Mucosa of stomach (tissue), 1 donor: ENCODE measurements around the gene TFDP2.

Experiments used
- H3K27me3 ChIP-seq: one replicate; pipeline ENCODE4 v1.7.0; 2013; ENCODE audit warnings: mild to moderate bottlenecking, low read length; ENCODE audit not compliant: control insufficient read depth, insufficient read depth
- H3K36me3 ChIP-seq: one replicate; pipeline ENCODE4 v1.7.0; 2013; ENCODE audit warnings: low read length; ENCODE audit not compliant: control insufficient read depth, insufficient read depth
- H3K4me1 ChIP-seq: one replicate; pipeline ENCODE4 v1.7.0; 2013; ENCODE audit warnings: mild to moderate bottlenecking, low read length; ENCODE audit not compliant: control insufficient read depth, insufficient read depth
- H3K4me3 ChIP-seq: one replicate; pipeline ENCODE4 v1.7.0; 2013; ENCODE audit warnings: low read length
- H3K9ac ChIP-seq: one replicate; pipeline ENCODE4 v1.7.0; 2013; ENCODE audit warnings: mild to moderate bottlenecking, low read length, moderate library complexity
- H3K9me3 ChIP-seq: one replicate; pipeline ENCODE4 v1.7.0; 2013; ENCODE audit warnings: mild to moderate bottlenecking, low read length, moderate library complexity; ENCODE audit not compliant: control insufficient read depth
- donor health status: Pancreatic carcinoma.

The TFDP2 gene

DNA sequence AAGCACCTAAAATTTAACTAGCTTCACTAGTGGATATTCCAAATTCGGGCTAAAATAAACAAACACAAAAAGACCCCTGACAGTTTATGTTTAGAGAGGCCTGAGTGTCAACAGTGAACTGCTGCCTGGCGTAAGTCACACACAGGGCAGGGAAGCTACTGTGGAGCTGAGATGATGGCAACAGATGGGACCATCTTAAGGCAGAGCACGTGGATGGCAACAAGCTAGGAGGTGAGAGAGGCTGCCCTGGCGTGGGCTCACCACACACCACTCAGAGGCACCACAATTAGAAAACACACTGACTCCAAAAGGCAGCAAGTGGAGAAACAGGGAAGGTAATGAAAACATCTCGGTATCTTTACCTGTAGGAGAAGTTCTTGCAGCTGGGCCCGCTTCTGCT, 179.6 kb downstream of the TFDP2 start:
- H3K36me3 ChIP-seq, result no peaks in the 10 kb centered on the region
- no peaks in the 10 kb centered on the region for H3K9me3 ChIP-seq
- H3K4me3 ChIP-seq, result no peak overlapping the region
- no peaks in the 10 kb centered on the region for H3K4me1 ChIP-seq
- no peak overlapping the region for H3K9ac ChIP-seq
- H3K27me3 ChIP-seq, result no peaks in the 10 kb centered on the region

DNA sequence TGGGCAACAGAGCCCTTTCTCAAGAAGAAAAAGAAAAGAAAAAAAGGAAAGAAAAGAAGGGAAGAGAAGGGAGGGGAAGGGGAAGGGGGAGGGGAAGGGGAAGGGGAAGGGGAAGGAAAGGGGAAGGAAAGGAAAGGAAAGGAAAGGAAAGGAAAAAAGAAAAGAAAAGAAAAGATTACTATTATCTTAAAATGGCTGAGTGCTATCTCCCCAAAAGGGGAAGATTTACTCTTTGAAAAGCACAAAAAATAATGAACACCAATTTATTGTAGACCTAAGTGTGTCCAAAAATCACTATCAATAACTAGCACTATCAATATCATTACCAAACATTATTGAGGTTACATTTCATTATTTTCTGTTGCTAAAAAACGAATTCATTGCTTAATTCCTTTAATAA, 183.9 kb downstream of the TFDP2 start:
- H3K4me3 ChIP-seq, result no peak overlapping the region
- H3K4me1 ChIP-seq, result no peaks in the 10 kb centered on the region
- no peaks in the 10 kb centered on the region for H3K9me3 ChIP-seq
- H3K27me3 ChIP-seq, result no peaks in the 10 kb centered on the region
- no peaks in the 10 kb centered on the region for H3K36me3 ChIP-seq
- H3K9ac ChIP-seq, result no peak overlapping the region

DNA sequence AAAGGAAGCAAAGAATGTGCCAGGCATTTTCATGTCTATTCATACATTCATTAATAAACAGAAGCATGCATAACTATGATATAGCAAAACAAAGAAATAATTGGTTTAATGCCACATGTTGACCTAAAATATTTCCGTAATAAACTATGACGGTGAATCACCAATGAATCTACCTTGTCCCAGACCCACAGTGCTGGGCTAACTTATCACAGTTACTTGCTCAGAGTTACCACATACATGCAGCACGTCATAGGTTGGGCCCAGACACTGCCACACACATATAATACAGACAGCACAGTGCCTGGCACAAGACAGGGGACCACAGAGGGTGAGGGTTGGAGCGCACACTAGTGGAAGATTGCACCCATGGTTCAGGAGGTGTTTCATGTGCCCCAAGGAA, 186.0 kb downstream of the TFDP2 start:
- H3K4me3 ChIP-seq, result no peak overlapping the region
- no peaks in the 10 kb centered on the region for H3K27me3 ChIP-seq
- no peaks in the 10 kb centered on the region for H3K36me3 ChIP-seq
- no peaks in the 10 kb centered on the region for H3K9me3 ChIP-seq
- no peak overlapping the region for H3K9ac ChIP-seq
- H3K4me1 ChIP-seq, result no peaks in the 10 kb centered on the region

- Histone ChIP-seq H3K27me3 (no peaks in the 10 kb centered on the region), H3K9ac (no peak overlapping the region), H3K36me3 (no peaks in the 10 kb centered on the region), H3K9me3 (no peaks in the 10 kb centered on the region), H3K4me3 (no peak overlapping the region), H3K4me1 (no peaks in the 10 kb centered on the region)
Observed at GRCh38 chr3:141960731-141961130, 188.6 kb downstream of the TFDP2 start.

DNA sequence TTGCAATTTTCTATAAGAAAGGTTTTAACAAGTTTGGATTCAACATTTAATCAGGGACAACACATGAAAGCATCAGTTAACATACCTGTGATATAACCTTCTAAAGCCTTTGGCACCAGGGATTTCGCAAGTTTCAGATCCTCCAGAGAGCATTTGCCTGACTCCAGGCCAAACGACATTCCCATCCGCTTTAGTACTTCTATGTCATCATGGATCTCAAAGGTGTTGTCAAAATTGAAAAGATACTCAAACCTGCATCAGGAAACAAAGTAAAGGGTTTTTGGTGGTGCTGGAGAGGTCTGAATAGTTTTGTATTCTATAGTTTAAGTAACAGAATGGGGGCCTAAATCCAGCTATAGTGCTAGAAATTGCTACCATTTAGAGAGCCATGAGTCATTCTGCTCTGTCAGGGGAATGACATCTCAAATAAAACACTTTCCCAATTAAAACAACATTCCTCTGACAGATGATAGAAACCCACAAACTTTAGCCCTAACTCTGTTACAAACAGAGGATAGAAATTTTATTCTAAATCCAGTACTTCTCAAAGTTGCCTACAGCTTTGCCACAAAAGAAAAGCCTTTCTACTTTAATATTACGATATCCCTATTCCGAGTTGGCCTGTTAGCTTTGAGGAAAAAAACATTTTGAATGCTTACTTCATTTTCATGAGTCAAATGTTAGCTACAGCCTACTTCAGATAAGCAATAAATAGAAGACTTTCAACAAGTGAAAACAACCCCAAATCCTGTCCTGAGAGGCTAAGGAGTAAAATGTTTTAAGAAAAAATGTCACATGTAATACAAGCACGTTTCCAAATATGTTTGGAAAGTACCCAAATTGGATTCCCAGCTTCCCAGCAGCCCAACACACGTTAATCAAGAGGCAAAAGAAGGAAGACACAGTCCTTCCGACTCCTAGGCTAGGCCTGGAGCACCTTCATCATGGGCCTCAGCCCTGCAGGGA, 189.5 kb downstream of the TFDP2 start:
- Histone ChIP-seq H3K4me1 (no peaks in the 10 kb centered on the region), H3K27me3 (no peaks in the 10 kb centered on the region), H3K9ac (no peak overlapping the region), H3K9me3 (no peaks in the 10 kb centered on the region), H3K4me3 (no peak overlapping the region), H3K36me3 (no peaks in the 10 kb centered on the region)

DNA sequence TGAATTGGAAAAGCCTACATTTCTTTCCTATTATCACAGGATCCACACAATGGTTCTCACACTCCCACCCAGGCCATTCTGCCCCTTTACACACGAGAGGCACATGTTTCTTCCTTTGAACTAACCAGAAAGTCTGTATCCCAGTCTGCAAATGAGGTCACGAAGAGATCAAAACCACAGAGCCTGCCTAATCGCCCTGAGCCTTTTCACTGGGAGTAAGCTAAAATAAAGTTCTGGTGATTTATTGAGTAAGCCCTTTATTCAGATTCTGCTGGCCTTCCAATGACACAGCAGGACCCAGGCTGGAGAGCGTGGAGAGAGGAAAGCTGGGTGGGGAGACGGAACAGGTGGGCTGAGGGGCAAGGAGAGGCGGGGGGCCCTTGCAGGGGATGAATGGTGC, 194.2 kb downstream of the TFDP2 start:
- H3K9ac ChIP-seq, result no peak overlapping the region
- no peaks in the 10 kb centered on the region for H3K27me3 ChIP-seq
- H3K9me3 ChIP-seq, result no peaks in the 10 kb centered on the region
- H3K4me1 ChIP-seq, result no peaks in the 10 kb centered on the region
- H3K4me3 ChIP-seq, result no peak overlapping the region
- no peaks in the 10 kb centered on the region for H3K36me3 ChIP-seq

- Histone ChIP-seq H3K27me3 (no peaks in the 10 kb centered on the region), H3K9me3 (no peaks in the 10 kb centered on the region), H3K9ac (no peak overlapping the region), H3K4me3 (no peak overlapping the region), H3K4me1 (no peaks in the 10 kb centered on the region), H3K36me3 (no peaks in the 10 kb centered on the region)
Observed at GRCh38 chr3:141952611-141953010, 196.7 kb downstream of the TFDP2 start.

- Histone ChIP-seq H3K9ac (no peak overlapping the region), H3K27me3 (no peaks in the 10 kb centered on the region), H3K9me3 (no peaks in the 10 kb centered on the region), H3K4me1 (no peaks in the 10 kb centered on the region), H3K36me3 (no peaks in the 10 kb centered on the region), H3K4me3 (no peak overlapping the region)
Observed at GRCh38 chr3:141950572-141951493, 198.5 kb downstream of the TFDP2 start.

GRCh38 chr3:141949972-141950371, 199.4 kb downstream of the TFDP2 start:
- Histone ChIP-seq H3K9ac (no peak overlapping the region), H3K27me3 (no peaks in the 10 kb centered on the region), H3K4me3 (no peak overlapping the region), H3K9me3 (no peaks in the 10 kb centered on the region), H3K4me1 (no peaks in the 10 kb centered on the region), H3K36me3 (no peaks in the 10 kb centered on the region)

GRCh38 chr3:141949399-141949798, 199.9 kb downstream of the TFDP2 start:
- H3K4me1 ChIP-seq, result no peaks in the 10 kb centered on the region
- no peaks in the 10 kb centered on the region for H3K36me3 ChIP-seq
- no peaks in the 10 kb centered on the region for H3K9me3 ChIP-seq
- H3K27me3 ChIP-seq, result no peaks in the 10 kb centered on the region
- no peak overlapping the region for H3K4me3 ChIP-seq
- H3K9ac ChIP-seq, result no peak overlapping the region

DNA sequence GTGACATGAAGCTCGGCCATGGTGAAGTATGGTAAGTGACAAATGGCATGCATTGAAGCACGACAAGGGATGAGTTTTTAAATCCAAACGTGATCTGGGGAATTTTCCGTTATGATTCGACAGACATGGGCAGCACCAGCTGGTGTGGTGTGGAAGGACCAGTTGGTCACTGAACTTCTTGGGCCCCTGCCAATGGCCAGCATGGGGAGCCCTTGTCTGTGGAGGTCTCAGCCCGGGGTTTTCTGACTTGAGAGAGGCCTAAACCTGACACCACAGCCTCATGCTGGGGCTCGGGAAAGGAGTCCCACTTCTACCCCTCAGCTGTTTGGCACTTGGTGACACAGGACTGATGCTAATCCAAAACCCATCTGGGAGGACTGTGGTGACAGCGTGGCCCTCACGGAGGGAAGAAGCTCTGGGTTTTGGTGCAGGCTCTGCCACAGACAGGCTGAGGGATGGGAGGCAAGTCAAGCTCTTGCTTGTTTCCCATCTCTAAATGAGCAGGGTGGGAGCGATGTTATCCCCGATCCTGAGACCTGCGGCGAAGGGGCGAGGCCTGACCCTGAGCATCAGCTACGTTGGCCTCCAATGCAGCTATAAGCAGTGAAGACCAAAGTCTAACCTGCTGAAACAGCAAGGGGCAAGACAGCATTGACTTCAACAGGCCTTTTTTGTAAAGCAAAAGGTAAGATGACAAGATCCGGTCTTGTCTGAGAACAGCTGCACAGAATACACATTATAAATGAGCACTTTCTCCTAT, 203.4 kb downstream of the TFDP2 start:
- Histone ChIP-seq H3K9me3 (no peaks in the 10 kb centered on the region), H3K9ac (no peak overlapping the region), H3K36me3 (no peaks in the 10 kb centered on the region), H3K4me3 (no peak overlapping the region), H3K4me1 (peaks cover 14% of the 10 kb centered on the region), H3K27me3 (no peaks in the 10 kb centered on the region)
